NB4 (cell line): ENCODE measurements around the gene HPCAL1.

ENCODE experiments used
- POLR2A ChIP-seq: IDR thresholded peaks from 2 replicates; pipeline ENCODE4 v1.6.1; 2011; ENCODE audit warnings: mild to moderate bottlenecking; ENCODE audit not compliant: insufficient read length; ENCODE audit errors: extremely low read depth
- TF ChIP-seq, protein P1 (sequence below): IDR thresholded peaks from one replicate; pipeline ENCODE4 v1.5.1; 2012; ENCODE audit warnings: low read depth, low read length
- TF ChIP-seq, protein P2 (sequence below): IDR thresholded peaks from 2 replicates; pipeline ENCODE4 v1.6.1; 2011; ENCODE audit warnings: low read depth, low read length

DNA sequence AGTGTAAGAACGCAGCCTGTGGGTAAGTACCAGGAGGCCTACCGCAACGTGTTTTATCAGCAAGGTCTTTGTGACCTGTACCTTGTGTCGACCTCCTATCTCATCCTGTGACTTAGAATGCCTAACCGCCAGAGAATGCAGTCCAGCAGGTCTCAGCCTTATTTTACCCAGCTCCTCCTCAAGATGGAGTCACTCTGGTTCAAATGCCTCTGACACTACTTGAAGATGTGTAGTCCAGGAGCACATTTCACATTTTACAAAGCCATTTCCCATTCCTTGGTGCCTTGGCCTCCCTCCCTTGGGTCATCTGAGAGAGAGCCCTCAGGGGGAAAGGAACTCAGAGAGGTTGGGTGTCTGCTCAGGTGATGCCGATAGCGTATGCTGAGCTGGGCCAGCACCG, 6.6 kb upstream of the HPCAL1 start:
- TF ChIP-seq, protein P1, sequence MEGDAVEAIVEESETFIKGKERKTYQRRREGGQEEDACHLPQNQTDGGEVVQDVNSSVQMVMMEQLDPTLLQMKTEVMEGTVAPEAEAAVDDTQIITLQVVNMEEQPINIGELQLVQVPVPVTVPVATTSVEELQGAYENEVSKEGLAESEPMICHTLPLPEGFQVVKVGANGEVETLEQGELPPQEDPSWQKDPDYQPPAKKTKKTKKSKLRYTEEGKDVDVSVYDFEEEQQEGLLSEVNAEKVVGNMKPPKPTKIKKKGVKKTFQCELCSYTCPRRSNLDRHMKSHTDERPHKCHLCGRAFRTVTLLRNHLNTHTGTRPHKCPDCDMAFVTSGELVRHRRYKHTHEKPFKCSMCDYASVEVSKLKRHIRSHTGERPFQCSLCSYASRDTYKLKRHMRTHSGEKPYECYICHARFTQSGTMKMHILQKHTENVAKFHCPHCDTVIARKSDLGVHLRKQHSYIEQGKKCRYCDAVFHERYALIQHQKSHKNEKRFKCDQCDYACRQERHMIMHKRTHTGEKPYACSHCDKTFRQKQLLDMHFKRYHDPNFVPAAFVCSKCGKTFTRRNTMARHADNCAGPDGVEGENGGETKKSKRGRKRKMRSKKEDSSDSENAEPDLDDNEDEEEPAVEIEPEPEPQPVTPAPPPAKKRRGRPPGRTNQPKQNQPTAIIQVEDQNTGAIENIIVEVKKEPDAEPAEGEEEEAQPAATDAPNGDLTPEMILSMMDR: no peak
- TF ChIP-seq POLR2A: no peak
- TF ChIP-seq, protein P2, sequence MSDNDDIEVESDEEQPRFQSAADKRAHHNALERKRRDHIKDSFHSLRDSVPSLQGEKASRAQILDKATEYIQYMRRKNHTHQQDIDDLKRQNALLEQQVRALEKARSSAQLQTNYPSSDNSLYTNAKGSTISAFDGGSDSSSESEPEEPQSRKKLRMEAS: no peak
